Right renal pelvis (tissue), 4 donors: Measurements from ENCODE around the gene AIMP1. TPM values are rescaled to one million over a fixed set of nuclear protein-coding genes. Genes with fewer than 3 reads are reported as not detected.

Experiments
- polyA plus RNA-seq, 4 donors: library from polyadenylated mRNA; unstranded; fragments of 120-200 nt; gene quantifications; one replicate each; pipeline ENCODE4 v1.2.1, GENCODE V29; 2013; ENCODE audit not compliant: insufficient read length in 4 of 4

The AIMP1 gene
- polyA plus RNA-seq, 4 donors: 69.7 to 79.9 (median 74.3) TPM

Other genes starting within 250 kb of the AIMP1 start
- 10 to 100 TPM; 54.1 to 68.1 (median 61.4) TPM for gene TBCK, start 341 bp upstream of the AIMP1 start, polyA plus RNA-seq
- not detected for gene GIMD1, start 52.2 kb downstream of the AIMP1 start, polyA plus RNA-seq